ENCODE measurements around the gene TRAM2.

- TF ChIP-seq EP300 (IDR thresholded peaks at IDR 0.05; ENCODE audit: borderline replicate concordance) = no peak
- no peak for TF ChIP-seq TCF12 (IDR thresholded peaks at IDR 0.05; ENCODE audit: low read depth)
Measured at GRCh38 chr6:52575502-52575892, 1.4 kb downstream of the TRAM2 start.

All from Ishikawa (cell line).